NOMO-1 treated with DMSO at 0.1 percent for 48 hours (cell line): ENCODE data around the gene EPHA4.

Source experiments
- DNase-seq: peaks from one replicate; lab custom pipeline; 2025; ENCODE audit not compliant: unreplicated experiment; lab: John Stamatoyannopoulos, UW

EPHA4 gene

GRCh38 chr2:221511325-221511724, 60.8 kb downstream of the EPHA4 start:
- peak; percentile 21 for DNase-seq

DNA sequence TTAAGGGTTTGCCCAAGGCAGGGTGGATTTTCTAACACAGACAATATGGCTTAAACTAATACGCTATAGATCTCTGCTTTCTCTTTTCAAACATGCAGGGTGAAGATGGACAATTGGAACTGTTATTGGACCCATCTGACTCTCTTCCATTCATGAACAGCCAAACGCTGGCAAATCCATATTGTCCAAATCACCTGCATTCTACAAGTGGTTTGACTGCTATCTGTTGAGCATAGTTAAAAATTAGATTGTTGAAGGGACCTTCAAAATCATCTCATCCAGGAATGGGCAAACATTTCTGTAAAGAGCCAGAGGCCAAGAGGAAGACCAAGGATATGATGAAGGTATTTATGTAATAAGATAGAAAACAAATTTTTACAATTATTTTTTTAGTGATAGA, 65.6 kb downstream of the EPHA4 start:
- DNase-seq = no peak

GRCh38 chr2:221505605-221506004, 66.5 kb downstream of the EPHA4 start:
- DNase-seq = no peak

DNA sequence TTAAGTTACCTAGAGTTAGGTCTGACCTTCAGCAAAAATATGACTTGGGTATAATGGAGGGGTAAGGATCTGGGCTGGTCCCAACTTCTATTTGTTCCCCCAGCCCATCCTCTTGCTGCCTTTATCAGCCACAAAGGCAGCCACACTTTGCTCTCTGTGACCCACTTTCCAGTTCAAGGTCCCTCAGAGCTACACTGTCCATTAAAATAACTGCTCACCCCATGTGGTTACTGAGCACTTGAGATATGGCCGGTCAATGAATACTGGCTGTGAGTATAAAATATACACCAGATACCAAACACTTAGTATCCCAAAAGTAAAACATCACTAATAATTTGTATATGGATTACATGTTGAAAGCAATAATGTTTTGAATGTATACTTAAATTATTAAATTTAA, 67.2 kb downstream of the EPHA4 start:
- DNase-seq = no peak

GRCh38 chr2:221503965-221504364, 68.1 kb downstream of the EPHA4 start:
- DNase-seq = no peak

DNA sequence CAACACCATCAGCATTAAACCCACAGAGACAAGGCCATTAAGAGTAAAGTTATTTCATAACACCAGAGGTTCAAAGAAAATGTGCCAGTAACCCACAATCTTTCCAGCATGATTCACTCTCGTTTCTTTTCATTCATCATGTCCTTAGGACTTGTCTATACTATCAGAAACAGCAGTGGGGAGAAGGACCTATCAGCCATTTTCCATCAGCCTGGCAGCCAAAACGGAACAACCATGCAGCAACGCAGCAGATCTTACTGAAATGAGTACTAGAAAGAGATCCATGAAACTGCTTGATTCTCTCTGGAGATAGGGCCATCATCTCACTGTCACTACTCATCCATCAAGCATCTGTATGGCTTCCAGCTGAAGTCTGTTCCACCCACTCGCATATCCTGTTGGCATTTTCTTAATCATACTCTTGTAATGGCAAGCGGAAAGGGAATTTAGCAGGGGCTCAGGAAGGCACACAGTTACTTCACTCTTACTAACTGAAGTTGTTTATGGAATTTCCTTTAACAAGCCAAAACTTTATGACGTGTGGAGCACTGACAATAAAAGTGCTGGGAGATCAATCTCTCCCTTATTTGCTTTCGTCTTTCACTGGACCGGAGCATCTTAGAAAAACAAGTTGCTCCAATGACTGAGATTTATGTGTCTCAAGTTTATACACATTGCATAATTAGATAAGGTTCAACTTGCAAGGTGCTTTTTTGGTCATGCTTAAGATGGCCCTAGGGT, 69.7 kb downstream of the EPHA4 start:
- no peak for DNase-seq

DNA sequence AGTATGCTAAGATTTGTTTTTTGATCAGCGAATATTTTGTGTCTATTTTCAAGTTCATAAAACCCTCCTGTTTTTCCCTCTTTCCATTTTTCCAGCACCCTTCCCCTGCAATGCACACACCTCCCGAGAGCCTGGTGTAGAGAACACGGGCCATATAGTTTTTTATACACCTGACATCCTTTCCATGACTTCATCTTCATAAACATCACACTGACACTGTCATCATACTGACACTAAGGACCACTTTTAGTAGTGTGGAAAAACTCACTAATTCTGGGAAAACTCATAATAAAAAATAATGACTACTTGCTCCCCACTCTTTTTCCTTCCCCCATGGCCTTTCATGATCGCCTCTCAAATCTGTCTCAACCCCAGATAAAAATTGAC, 70.2 kb downstream of the EPHA4 start:
- DNase-seq = no peak

- DNase-seq = no peak
These were observed 70.8 kb downstream of the EPHA4 start for GRCh38 chr2:221501210-221501882.

DNA sequence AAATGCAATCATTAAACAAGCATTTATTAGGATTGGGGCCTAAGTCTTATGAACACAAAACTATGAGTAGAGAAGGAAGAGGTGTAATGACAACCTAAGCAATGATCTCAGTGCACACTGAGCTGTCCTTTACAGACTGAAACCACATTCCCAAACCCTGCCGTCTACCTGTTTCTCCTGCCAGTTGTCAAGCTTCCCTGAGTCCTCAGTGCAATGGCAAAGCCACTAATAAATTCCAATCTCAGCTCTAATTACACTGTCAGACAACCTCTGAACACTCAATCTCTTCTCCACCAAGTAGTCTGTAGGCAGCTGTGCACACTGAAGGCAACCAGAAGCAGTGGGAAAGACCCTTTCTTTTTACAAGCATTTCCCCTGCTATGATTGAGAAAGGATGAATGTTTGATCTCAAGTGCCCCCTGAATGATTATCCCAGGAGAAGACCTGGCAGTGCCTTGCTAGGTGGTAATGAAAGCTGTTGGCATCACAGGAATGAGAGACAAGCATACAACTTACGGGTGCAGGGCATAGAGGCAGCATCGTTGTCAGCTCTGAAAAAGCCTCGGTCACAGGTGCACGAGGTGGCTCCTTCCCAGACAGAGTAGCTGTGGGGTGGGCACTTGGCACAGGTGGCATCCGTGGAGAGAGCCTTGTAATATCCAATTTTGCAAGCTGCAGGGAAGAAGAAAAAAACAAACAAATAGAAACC, 71.4 kb downstream of the EPHA4 start:
- no peak for DNase-seq

- no peak for DNase-seq
These were observed 76.4 kb downstream of the EPHA4 start for GRCh38 chr2:221495731-221496130.

GRCh38 chr2:221494556-221494955, 77.5 kb downstream of the EPHA4 start:
- no peak for DNase-seq

- no peak for DNase-seq
These were observed 78.7 kb downstream of the EPHA4 start for GRCh38 chr2:221493391-221493790.

GRCh38 chr2:221492636-221493035, 79.5 kb downstream of the EPHA4 start:
- DNase-seq = no peak

- no peak for DNase-seq
These were observed 81.5 kb downstream of the EPHA4 start for GRCh38 chr2:221490506-221491060.

DNA sequence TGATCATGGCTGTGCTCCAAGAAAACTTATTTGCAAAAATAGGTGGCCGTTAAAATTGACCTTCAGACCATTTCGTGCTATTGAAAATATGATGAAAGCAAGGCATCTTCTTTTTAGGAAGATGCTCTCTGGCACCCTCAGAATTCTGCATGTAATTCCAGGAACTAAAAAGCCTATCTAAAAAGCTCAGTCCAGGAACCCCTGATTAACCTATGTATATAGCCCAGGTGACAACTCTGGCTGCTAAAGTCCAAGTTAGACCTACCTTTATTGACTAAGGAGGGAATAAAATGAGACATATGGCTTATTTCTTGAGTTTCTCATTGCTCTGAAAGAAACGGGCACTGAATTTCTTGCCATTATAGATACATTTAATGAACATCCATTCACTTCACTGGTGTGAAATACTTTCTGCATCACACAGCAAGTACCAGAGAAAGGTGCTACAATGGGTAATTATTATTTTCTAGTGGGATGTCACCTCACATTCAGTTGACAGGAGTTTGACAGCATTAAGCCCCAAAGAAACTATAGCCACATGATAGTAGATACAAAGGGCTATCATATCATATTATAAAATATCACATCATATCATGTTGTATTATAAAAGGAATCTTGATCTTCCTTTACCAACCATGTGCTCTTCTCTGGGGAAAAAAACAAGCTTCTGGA, 83.8 kb downstream of the EPHA4 start:
- DNase-seq = no peak

- no peak for DNase-seq
These were observed 86.0 kb downstream of the EPHA4 start for GRCh38 chr2:221486106-221486505.

DNA sequence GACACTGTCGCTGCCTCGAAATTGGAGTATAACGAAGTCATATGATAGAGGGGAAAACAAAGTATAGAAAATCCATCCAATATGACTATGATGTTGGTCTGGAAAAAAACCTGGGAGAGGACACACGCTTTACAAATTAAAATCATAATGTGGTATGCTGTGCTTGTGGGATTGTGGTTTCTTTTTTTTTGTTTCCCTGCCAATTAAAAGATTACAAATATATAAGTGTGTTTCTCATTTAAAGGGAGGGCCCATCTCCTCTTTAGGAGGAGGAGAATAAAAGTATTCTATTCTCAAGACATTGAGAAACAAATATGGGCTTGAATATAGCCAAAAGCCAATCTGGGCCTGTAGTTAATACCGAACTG, 86.6 kb downstream of the EPHA4 start:
- no peak for DNase-seq

- no peak for DNase-seq
These were observed 87.2 kb downstream of the EPHA4 start for GRCh38 chr2:221484761-221485502.

DNA sequence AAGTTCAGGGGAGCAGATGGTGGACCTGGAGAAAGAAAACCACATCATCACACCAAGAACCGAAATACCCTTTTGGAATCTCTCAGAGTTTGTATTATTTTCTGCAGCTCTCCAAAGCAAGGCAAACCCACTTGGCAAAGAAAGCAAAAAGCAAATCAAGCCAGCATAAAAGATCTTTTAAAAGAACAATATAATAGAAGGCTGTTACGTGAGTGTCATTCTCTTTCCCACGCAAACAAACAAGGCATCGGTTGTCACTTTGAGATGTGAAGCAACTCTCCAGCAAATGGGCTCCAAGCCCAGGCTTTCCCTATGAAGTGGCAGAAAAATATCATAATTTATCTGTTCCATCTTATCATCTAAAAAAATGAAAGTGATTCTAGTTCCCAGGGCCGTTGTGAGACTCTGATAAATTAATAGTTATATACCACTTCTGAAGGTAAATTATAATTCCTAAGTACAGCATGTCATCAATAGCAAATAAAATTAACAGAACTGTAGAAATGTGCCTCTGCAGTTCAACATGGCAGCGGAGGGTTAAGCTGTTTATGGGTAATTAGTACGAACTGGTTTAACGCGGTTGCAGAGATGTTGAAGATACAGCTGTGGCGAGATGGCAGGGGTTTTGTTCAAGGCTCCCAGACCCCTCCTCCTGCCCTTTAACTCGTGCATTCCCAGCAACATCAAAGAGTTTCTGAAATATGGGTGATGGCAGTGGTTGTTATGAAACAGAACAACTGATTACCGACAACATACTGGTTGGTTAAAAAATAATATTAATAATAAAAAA, 89.2 kb downstream of the EPHA4 start:
- DNase-seq = no peak

DNA sequence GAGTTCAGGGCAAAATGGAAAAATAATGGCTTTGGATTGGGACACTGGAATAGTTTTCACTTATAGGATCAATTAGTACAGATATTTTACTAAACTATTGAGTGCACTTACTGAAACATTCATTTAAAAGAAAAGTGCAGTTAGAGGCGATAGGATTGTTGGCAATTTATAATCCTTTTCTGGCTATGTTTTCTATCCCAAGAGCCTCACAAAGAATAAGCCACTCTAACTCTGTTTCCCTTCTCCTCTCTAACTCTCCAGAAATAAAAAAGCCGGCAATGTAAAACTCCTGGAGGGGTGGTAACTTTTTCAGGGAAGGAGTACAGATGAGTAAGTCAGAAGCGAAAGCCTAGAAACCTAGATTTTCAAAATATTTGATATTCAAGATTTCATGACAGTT, 91.3 kb downstream of the EPHA4 start:
- DNase-seq = no peak
